Stimulated activated CD4-positive, alpha-beta T cell treated with anti-CD3 and anti-CD28 coated beads, Interleukin-12 subunit alpha, Interleukin-12 subunit beta, amount 100 ng/mL, for 24 hours (primary cell): ENCODE data around the gene NPB.

ENCODE experiments used
- DNase-seq, 2 experiments: peaks; one replicate each; pipeline ENCODE4 v3.0.0-alpha.2; 2020; ENCODE audit warnings: low read depth in 2 of 2

Gene NPB

DNA sequence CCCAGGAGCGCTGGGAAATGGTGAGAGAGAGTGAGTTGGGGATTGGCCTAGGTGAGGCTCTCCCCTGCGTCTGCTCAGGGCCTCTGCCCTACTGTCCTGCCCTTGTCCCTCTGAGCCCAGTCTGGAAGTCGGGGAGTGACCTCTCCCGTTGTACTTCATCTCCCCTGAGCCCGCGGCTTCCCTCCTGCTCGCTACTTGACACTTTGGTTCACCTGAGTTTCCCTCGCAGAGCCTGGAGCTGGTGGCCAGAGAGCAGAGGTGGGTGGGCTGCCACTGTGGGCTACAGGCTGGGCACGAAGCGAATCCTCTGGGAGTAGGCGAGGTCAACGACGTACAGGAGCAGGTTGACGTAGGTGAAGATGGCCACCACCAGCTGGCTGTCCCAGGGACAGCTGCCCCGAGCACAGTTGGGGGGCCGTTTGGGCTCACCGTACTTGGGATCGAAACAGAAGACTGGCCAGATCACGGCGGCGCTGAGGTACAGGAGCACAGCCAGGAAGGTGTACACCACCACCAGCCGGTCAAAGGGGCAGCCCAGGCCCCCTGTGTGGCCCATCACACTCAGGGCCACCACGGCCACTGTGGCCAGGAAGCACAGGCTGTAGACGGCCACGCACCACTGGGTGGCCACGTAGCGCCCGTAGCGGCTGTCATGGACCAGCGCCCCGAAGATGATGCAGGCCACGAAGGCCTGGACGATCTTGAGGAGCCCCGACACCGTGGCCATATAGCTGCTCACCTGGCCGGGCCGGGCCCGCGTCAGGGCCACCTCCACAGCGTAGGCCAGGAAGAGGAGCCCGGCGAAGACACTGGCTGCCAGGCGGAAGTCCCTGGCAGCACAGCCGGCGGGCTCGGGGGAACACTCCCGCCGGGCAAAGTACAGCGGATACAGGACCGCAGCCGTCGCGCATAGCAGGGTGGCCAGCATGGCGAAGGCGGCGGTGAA lies 38.8 kb downstream of the NPB start:
- no peak for DNase-seq

- no peak for DNase-seq
Observed at GRCh38 chr17:81941484-81942166, 39.6 kb downstream of the NPB start.

- DNase-seq = no peak
Observed at GRCh38 chr17:81942167-81942553, 40.1 kb downstream of the NPB start.

DNA sequence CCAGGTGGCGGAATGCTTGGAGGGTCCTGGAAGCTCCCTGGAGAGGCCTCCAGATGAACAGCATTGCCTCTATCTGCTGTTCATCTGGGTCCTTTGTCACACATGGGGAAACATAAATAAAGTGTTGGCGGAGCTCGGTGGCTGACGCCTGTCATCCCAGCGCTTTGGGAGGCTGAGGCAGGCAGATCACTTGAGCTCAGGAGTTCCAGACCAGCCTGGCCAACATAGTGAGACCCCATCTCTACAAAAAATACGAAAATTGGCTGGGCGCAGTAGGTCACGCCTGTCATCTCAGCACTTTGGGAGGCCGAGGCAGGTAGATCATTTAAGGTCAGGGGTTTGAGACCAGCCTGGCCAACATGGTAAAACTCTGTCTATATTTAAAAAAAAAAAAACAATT lies 42.8 kb downstream of the NPB start:
- no peak for DNase-seq

DNA sequence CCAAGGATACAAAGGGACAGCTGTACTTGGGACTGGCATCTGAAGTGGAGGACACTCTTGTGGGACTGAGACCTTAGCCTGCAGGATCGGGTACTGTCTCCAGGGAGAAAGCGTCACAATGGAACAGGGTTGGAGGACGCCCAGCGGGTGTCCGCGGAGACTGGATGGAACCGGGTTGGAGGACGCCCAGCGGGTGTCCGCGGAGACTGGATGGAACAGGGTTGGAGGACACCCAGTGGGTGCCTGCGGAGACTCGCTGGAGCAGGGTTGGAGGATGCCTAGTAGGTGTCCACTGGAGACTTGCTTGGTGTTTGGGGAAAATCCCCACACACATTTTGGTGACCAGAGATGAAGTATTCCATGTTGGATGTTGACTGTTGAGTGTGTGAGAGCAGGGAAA lies 45.2 kb downstream of the NPB start, which contains the start of gene MYADML2:
Gene MYADML2 (minus strand): TSS at position 45 of the 400 bp plus-strand sequence. CDS start 5,492 bp downstream, outside the sequence.
- DNase-seq = no peak

- no peak for DNase-seq
Observed at GRCh38 chr17:81948635-81949378, 46.8 kb downstream of the NPB start.

DNA sequence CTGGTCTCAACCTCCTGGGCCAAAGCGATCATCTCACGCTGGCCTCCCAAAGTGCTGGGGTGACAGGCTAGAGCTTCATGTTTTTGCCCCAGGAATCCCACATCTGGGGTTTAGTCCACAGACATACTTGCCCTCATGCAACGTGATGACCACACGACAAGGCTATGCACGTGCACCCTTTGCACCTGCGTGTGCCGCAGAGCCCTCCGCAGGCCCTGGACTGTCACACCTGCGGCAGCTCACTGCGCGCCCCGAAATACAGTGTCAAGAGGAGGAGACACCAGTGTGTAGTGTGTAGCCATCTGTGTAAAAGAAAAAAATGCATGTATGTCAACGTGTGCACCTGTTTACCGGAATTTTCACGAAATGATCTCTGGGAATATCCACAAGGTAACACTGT lies 48.5 kb downstream of the NPB start:
- no peak for DNase-seq

DNA sequence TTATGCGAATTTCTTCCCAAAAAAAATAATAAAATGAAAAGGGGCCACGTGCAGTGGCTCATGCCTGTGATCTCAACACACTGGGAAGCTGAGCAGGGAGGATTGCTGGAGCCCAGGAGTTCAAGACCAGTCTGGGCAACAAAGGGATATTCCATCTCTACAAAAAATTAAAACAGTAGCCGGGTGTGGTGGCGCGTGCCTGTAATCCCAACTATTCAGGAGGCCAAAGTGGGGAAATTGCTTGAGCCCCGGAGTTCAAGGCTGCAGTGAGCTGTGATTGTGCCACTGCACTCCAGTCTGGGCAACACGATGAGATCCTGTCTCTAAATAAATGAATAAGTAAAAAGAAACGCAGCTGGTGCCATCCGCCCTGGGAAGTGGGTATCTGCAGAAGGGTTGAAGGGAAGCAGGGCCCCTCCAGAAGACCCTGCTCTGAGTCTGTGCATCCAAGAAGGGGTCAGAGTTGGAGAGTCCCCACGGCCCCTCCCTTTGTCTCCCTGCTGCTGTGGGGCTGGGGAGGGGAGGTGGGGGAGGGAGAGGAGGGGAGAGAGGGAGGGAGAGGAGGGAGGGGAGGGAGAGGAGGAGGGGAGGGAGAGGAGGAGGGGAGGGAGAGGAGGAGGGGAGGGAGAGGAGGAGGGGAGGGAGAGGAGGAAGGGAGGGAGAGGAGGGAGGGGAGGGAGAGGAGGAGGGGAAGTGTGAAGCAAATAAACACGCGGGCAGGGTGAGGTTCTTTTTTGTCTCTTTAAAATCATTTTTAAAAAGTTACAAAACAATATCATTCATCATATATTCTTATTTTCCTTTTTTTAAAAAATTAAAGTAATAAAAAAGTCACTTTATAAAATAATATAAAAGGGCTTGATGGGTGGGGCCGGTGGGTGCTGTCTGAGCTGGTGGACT lies 50.0 kb downstream of the NPB start:
- no peak for DNase-seq
